ENCODE results near the gene NTPCR.

Gene NTPCR

DNA sequence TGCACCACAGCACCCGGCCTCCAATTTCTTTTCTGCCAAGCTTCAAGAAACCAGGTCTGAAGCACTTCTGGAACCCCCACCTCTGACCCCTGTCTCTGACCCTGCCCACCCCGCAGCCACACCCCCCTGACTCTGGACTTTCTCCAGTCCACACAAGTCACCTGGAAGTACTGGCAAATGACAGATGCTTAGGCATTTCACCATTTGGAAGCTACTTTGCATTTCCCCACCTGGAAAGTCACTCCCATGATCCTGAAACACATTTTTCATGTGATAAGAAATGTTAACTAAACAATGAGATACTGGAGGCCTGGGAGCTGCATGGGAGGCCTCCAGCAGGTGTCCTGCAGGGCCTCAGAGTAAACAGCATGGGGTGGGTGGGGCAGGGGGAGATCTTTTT, 45.7 kb downstream of the NTPCR start:
- H3K79me2 ChIP-seq (ENCODE audit: insufficient read depth, low read length), result no peaks in the 10 kb centered on the region
- H3K4me1 ChIP-seq (ENCODE audit: insufficient read depth, low read length), result no peaks in the 10 kb centered on the region
- ATAC-seq (ENCODE audit: insufficient read depth, low read depth) (no peak), DNase-seq (no peak)
- no peaks in the 10 kb centered on the region for H3K27me3 ChIP-seq (ENCODE audit: insufficient read depth, low read length, poor library complexity)
- no peak overlapping the region for H3K4me3 ChIP-seq (ENCODE audit: low read depth in 1 of 2, low read length in 2 of 2)
- no peak overlapping the region for H3K9ac ChIP-seq (ENCODE audit: low read depth, low read length)
- no peak for TF ChIP-seq EZH2 (IDR thresholded peaks at IDR 0.05; ENCODE audit: borderline replicate concordance, low read depth, low read length, severe bottlenecking)
- TF ChIP-seq, protein P1, sequence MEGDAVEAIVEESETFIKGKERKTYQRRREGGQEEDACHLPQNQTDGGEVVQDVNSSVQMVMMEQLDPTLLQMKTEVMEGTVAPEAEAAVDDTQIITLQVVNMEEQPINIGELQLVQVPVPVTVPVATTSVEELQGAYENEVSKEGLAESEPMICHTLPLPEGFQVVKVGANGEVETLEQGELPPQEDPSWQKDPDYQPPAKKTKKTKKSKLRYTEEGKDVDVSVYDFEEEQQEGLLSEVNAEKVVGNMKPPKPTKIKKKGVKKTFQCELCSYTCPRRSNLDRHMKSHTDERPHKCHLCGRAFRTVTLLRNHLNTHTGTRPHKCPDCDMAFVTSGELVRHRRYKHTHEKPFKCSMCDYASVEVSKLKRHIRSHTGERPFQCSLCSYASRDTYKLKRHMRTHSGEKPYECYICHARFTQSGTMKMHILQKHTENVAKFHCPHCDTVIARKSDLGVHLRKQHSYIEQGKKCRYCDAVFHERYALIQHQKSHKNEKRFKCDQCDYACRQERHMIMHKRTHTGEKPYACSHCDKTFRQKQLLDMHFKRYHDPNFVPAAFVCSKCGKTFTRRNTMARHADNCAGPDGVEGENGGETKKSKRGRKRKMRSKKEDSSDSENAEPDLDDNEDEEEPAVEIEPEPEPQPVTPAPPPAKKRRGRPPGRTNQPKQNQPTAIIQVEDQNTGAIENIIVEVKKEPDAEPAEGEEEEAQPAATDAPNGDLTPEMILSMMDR (IDR thresholded peaks at IDR 0.05; ENCODE audit: borderline replicate concordance, extremely low read depth, low read length, poor library complexity, severe bottlenecking), result no peak
- no peak overlapping the region for H3K4me2 ChIP-seq (ENCODE audit: insufficient read depth, low read length)
- H4K20me1 ChIP-seq (ENCODE audit: insufficient read depth, low read length), result no peaks in the 10 kb centered on the region
- peaks cover 13% of the 10 kb centered on the region for H3K9me3 ChIP-seq (ENCODE audit: insufficient read depth, low read length, severe bottlenecking)
- no peak overlapping the region for H3K27ac ChIP-seq (ENCODE audit: low read length)
- peaks cover 33% of the 10 kb centered on the region for H3K36me3 ChIP-seq (ENCODE audit: insufficient read depth, low read length)
- no peak overlapping the region for H2AFZ ChIP-seq (ENCODE audit: low read depth, low read length)

DNA sequence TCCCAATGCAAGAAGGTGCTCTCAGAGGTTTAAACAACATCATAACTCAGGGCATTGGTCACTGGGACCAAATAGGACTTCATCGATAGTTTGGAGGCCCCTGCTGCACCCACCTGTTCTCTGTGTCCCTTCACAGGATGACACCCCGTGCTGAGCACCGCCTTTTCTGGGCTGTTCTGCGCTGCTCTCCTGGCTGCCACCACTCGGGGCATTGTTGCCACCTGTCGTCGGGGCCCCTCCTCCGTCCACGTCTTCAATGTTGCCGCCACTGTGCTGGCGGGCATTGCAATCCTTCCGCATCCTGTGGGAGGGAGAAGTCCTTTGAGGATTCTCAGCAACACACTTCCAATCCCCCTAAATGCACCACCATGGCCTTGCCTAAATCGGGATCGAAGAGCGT, 47.7 kb downstream of the NTPCR start:
- Histone ChIP-seq H3K9ac (ENCODE audit: low read depth, low read length) (no peak overlapping the region), H2AFZ (ENCODE audit: low read depth, low read length) (no peak overlapping the region), H3K4me1 (ENCODE audit: insufficient read depth, low read length) (no peaks in the 10 kb centered on the region), H3K9me3 (ENCODE audit: insufficient read depth, low read length, severe bottlenecking) (peaks cover 13% of the 10 kb centered on the region), H3K79me2 (ENCODE audit: insufficient read depth, low read length) (no peaks in the 10 kb centered on the region), H3K4me3 (ENCODE audit: low read depth in 1 of 2, low read length in 2 of 2) (no peak overlapping the region), H3K36me3 (ENCODE audit: insufficient read depth, low read length) (peaks cover 33% of the 10 kb centered on the region), H3K4me2 (ENCODE audit: insufficient read depth, low read length) (no peak overlapping the region), H3K27ac (ENCODE audit: low read length) (no peak overlapping the region), H4K20me1 (ENCODE audit: insufficient read depth, low read length) (no peaks in the 10 kb centered on the region), H3K27me3 (ENCODE audit: insufficient read depth, low read length, poor library complexity) (no peaks in the 10 kb centered on the region)
- ATAC-seq (ENCODE audit: insufficient read depth, low read depth) (no peak), DNase-seq (no peak)
- no peak for TF ChIP-seq EZH2 (IDR thresholded peaks at IDR 0.05; ENCODE audit: borderline replicate concordance, low read depth, low read length, severe bottlenecking)
- TF ChIP-seq, protein P1 (IDR thresholded peaks at IDR 0.05; ENCODE audit: borderline replicate concordance, extremely low read depth, low read length, poor library complexity, severe bottlenecking), result no peak

DNA sequence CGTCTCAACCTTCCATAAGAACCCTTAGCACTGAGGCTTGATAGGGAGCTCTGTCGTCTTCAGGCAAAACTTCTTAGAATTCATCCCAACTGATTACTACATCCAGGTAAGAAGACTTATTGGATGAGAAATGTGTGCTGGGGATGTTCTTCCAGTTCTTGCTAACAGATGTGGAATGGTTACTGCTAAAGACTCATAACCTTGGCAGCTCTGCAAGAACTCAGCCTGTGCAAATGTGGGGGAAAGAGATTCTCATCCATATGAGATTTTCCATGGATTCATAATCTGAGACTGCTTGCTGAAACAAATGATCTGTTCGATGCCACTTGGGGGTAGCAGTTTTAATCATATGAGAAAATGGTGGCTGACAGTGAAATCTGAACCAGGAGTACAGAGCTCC, 48.2 kb downstream of the NTPCR start:
- H3K9ac ChIP-seq (ENCODE audit: low read depth, low read length), result no peak overlapping the region
- no peak overlapping the region for H3K27ac ChIP-seq (ENCODE audit: low read length)
- H3K4me3 ChIP-seq (ENCODE audit: low read depth in 1 of 2, low read length in 2 of 2), result no peak overlapping the region
- no peaks in the 10 kb centered on the region for H3K4me1 ChIP-seq (ENCODE audit: insufficient read depth, low read length)
- ATAC-seq (ENCODE audit: insufficient read depth, low read depth), result no peak
- no peaks in the 10 kb centered on the region for H4K20me1 ChIP-seq (ENCODE audit: insufficient read depth, low read length)
- no peaks in the 10 kb centered on the region for H3K79me2 ChIP-seq (ENCODE audit: insufficient read depth, low read length)
- TF ChIP-seq EZH2 (IDR thresholded peaks at IDR 0.05; ENCODE audit: borderline replicate concordance, low read depth, low read length, severe bottlenecking), result no peak
- TF ChIP-seq, protein P1 (IDR thresholded peaks at IDR 0.05; ENCODE audit: borderline replicate concordance, extremely low read depth, low read length, poor library complexity, severe bottlenecking), result no peak
- H3K36me3 ChIP-seq (ENCODE audit: insufficient read depth, low read length), result peaks cover 32% of the 10 kb centered on the region
- no peak overlapping the region for H2AFZ ChIP-seq (ENCODE audit: low read depth, low read length)
- DNase-seq, result no peak
- no peak overlapping the region for H3K4me2 ChIP-seq (ENCODE audit: insufficient read depth, low read length)
- H3K9me3 ChIP-seq (ENCODE audit: insufficient read depth, low read length, severe bottlenecking), result peaks cover 8% of the 10 kb centered on the region
- H3K27me3 ChIP-seq (ENCODE audit: insufficient read depth, low read length, poor library complexity), result no peaks in the 10 kb centered on the region

Measured in DND-41 (cell line).